GM12874 (cell line): ENCODE data around the gene PRSS57.

ENCODE experiments used
- CTCF ChIP-seq: IDR thresholded peaks from 2 replicates; pipeline ENCODE4 v1.5.1; 2011; ENCODE audit warnings: low read depth, mild to moderate bottlenecking, control low read depth, low read length, moderate library complexity; ENCODE audit not compliant: insufficient read depth

PRSS57 gene

GRCh38 chr19:681029-682019 lies 13.9 kb downstream of the PRSS57 start:
- no peak for TF ChIP-seq CTCF

GRCh38 chr19:680287-681028 lies 14.8 kb downstream of the PRSS57 start:
- TF ChIP-seq CTCF: peak; percentile 63

GRCh38 chr19:679418-680286 lies 15.6 kb downstream of the PRSS57 start:
- no peak for TF ChIP-seq CTCF

- TF ChIP-seq CTCF: no peak
These were observed 16.4 kb downstream of the PRSS57 start for GRCh38 chr19:678791-679388.

GRCh38 chr19:677601-678436 lies 17.4 kb downstream of the PRSS57 start:
- TF ChIP-seq CTCF: no peak

GRCh38 chr19:677201-677600 lies 18.1 kb downstream of the PRSS57 start:
- TF ChIP-seq CTCF: no peak
